Suprapubic skin (tissue), 4 donors: Measurements from ENCODE around the gene KCNH5.

Experiments used
- CTCF ChIP-seq, 2 donors: fragments of 200-600 bp in 1 of 2; fragments of 450-650 bp in 1 of 2; sonication (generic) in 1 of 2; IDR thresholded peaks; one replicate each; pipeline ENCODE4 v1.5.1; 2016 to 2019; ENCODE audit warnings: antibody characterized with exemption in 2 of 2, mild to moderate bottlenecking in 1 of 2, moderate library complexity in 1 of 2
- EP300 ChIP-seq: sonication (generic); formaldehyde crosslinking; IDR thresholded peaks from one replicate; pipeline ENCODE4 v1.6.1; 2017; ENCODE audit warnings: antibody characterized with exemption
- POLR2A ChIP-seq, 2 donors: fragments of 450-650 bp; IDR thresholded peaks; one replicate each; pipeline ENCODE4 v1.6.1; 2017; ENCODE audit warnings: antibody characterized with exemption in 2 of 2, mild to moderate bottlenecking in 2 of 2, moderate library complexity in 2 of 2
- POLR2AphosphoS5 ChIP-seq, 3 donors: sonication (generic); formaldehyde crosslinking; IDR thresholded peaks; one replicate each; pipeline ENCODE4 v1.6.1; 2017; ENCODE audit warnings: antibody characterized with exemption in 3 of 3

- TF ChIP-seq CTCF (IDR thresholded peaks at IDR 0.05), result no peak
- TF ChIP-seq POLR2A (IDR thresholded peaks at IDR 0.05), result no peak
- TF ChIP-seq EP300, result no peak
- TF ChIP-seq POLR2AphosphoS5 (IDR thresholded peaks at IDR 0.05), result no peak
Observed at GRCh38 chr14:62894736-62895135, 150.5 kb downstream of the KCNH5 start.
